ENCODE results near the gene AMBN. TPM values are rescaled to one million over a fixed set of nuclear protein-coding genes. Genes with fewer than 3 reads are reported as not detected.

The AMBN gene
- total RNA-seq, 4 donors from 2014 or later: 0.42 to 0.68 TPM; not detected in 2

GRCh38 chr4:70629469-70630090 is 37.5 kb downstream of the AMBN start:
- no peak overlapping the region for H3K4me3 ChIP-seq
- no peak overlapping the region for H3K27ac ChIP-seq
- 86% methylated on average over 1 of the region's 1 CpG for WGBS
- no peak for DNase-seq (ENCODE audit: low spot score in 2 of 2)
- no peaks in the 10 kb centered on the region for H3K36me3 ChIP-seq
- H3K27me3 ChIP-seq: no peaks in the 10 kb centered on the region
- no peaks in the 10 kb centered on the region for H3K4me1 ChIP-seq
- H3K9me3 ChIP-seq: no peaks in the 10 kb centered on the region
- TF ChIP-seq POLR2AphosphoS5 (IDR thresholded peaks at IDR 0.05) (no peak), POLR2A (IDR thresholded peaks at IDR 0.05) (no peak), EP300 (IDR thresholded peaks at IDR 0.05) (no peak), CTCF (IDR thresholded peaks at IDR 0.05) (no peak)

- TF ChIP-seq POLR2AphosphoS5 (IDR thresholded peaks at IDR 0.05): no peak
- TF ChIP-seq EP300 (IDR thresholded peaks at IDR 0.05): no peak
- TF ChIP-seq CTCF (IDR thresholded peaks at IDR 0.05): no peak
- no peak for TF ChIP-seq POLR2A (IDR thresholded peaks at IDR 0.05)
- 83% methylated on average over 3 of the region's 3 CpGs for WGBS
- no peak overlapping the region for H3K4me3 ChIP-seq
- no peaks in the 10 kb centered on the region for H3K4me1 ChIP-seq
- H3K9me3 ChIP-seq: no peaks in the 10 kb centered on the region
- no peaks in the 10 kb centered on the region for H3K36me3 ChIP-seq
- DNase-seq (ENCODE audit: low spot score in 2 of 2): no peak
- H3K27ac ChIP-seq: no peak overlapping the region
- H3K27me3 ChIP-seq: no peaks in the 10 kb centered on the region
Measured at GRCh38 chr4:70630162-70630561, 38.1 kb downstream of the AMBN start.

GRCh38 chr4:70632028-70632427 is 40.0 kb downstream of the AMBN start:
- Histone ChIP-seq H3K36me3 (no peaks in the 10 kb centered on the region), H3K27ac (no peak overlapping the region), H3K4me1 (no peaks in the 10 kb centered on the region), H3K27me3 (no peaks in the 10 kb centered on the region), H3K9me3 (no peaks in the 10 kb centered on the region), H3K4me3 (no peak overlapping the region)
- no peak for DNase-seq (ENCODE audit: low spot score in 2 of 2)
- TF ChIP-seq POLR2AphosphoS5 (IDR thresholded peaks at IDR 0.05) (no peak), CTCF (IDR thresholded peaks at IDR 0.05) (no peak), POLR2A (IDR thresholded peaks at IDR 0.05) (no peak), EP300 (IDR thresholded peaks at IDR 0.05) (no peak)
- 80% methylated on average over 1 of the region's 1 CpG for WGBS

- H3K4me1 ChIP-seq: no peaks in the 10 kb centered on the region
- H3K9me3 ChIP-seq: no peaks in the 10 kb centered on the region
- no peak for TF ChIP-seq EP300 (IDR thresholded peaks at IDR 0.05)
- H3K27ac ChIP-seq: no peak overlapping the region
- no peak for DNase-seq (ENCODE audit: low spot score in 2 of 2)
- no peaks in the 10 kb centered on the region for H3K27me3 ChIP-seq
- no peaks in the 10 kb centered on the region for H3K36me3 ChIP-seq
- H3K4me3 ChIP-seq: no peak overlapping the region
- WGBS: 82% methylated on average over 5 of the region's 5 CpGs
Measured at GRCh38 chr4:70634482-70634881, 42.4 kb downstream of the AMBN start.

- DNase-seq (ENCODE audit: low spot score in 2 of 2): no peak
- no peak overlapping the region for H3K27ac ChIP-seq
- H3K27me3 ChIP-seq: no peaks in the 10 kb centered on the region
- H3K36me3 ChIP-seq: no peaks in the 10 kb centered on the region
- no peaks in the 10 kb centered on the region for H3K4me1 ChIP-seq
- H3K4me3 ChIP-seq: no peak overlapping the region
- WGBS: 49% methylated on average over 8 of the region's 8 CpGs
- TF ChIP-seq POLR2AphosphoS5 (IDR thresholded peaks at IDR 0.05) (no peak), CTCF (IDR thresholded peaks at IDR 0.05) (no peak), EP300 (IDR thresholded peaks at IDR 0.05) (no peak), POLR2A (IDR thresholded peaks at IDR 0.05) (no peak)
- no peaks in the 10 kb centered on the region for H3K9me3 ChIP-seq
Measured at GRCh38 chr4:70637239-70637913, 45.3 kb downstream of the AMBN start.

All from suprapubic skin (tissue), 4 donors.